ENCODE results near the gene CTSW.
A peak's percentile ranks its signal among the peaks of the same experiment; 100 is the strongest.
"Not testable (repeated sequence)": the region's sequence is repeated elsewhere in the genome, so short reads cannot be mapped to it uniquely, and the experiment has no call there.

Gene CTSW

DNA sequence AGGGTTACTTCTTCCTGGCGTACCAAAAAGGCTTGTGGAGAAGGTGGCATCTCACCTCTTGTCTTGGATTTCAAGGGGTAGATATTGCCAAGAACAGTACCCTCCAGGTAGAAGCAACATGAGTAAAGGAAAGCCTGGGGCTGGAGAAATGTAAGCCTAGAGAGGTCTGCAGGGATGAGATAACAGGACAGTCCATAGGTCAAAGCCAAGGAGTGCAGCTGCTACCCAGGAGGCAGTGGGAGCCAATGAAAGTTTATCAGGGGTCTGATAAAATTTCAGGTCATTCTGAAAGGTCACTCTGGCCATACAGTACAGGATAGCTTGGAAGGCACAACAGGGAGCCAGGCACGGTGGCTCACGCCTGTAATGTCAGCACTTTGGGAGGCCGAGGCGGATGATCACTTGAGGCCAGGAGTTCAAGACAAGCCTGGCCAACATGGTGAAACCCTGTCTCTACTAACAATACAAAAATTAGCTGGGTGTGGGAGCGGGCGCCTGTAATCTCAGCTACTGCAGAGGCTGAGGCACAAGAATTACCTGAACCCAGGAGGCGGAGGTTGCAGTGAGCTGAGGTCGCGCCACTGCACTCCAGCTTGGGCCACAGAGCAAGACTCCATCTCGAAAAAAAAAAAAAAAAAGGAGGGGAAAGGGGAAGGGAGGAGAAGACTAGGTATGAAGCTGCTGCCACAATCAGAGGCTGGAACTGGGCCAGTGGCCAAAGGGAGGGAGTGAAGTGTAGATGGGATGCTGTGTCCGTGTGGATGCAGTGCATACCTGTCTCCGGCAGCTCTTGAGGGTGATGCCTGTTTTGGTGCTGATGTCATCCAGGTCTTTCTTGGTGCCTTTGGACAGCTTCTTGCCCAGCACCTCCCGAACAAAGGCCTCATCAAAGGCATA, 7.4 kb downstream of the CTSW start:
- DNase-seq = no peak

GRCh38 chr11:65887723-65888162, 8.1 kb downstream of the CTSW start:
- no peak for DNase-seq

- DNase-seq = peak; percentile 96 to 99
Observed at GRCh38 chr11:65888163-65888814, 8.7 kb downstream of the CTSW start, which contains the start of gene FIBP. FIBP (minus strand) TSS chr11:65888471; CDS start chr11:65888418, 53 bp downstream.

- DNase-seq = peak; percentile 86 to 98
Observed at GRCh38 chr11:65890324-65891218, 10.9 kb downstream of the CTSW start, which contains the start of gene CCDC85B. CCDC85B (plus strand) TSS chr11:65890673; CDS start chr11:65890784, 111 bp downstream.

- peak in 1 of 2 experiments; percentile 70 for DNase-seq
Observed at GRCh38 chr11:65891219-65892136, 11.8 kb downstream of the CTSW start.

- not testable (repeated sequence) for DNase-seq
Observed at GRCh38 chr11:65892137-65892540, 12.5 kb downstream of the CTSW start.

- DNase-seq = no peak
Observed at GRCh38 chr11:65892661-65893317, 13.2 kb downstream of the CTSW start.

- DNase-seq = no peak
Observed at GRCh38 chr11:65894034-65894591, 14.5 kb downstream of the CTSW start.

GRCh38 chr11:65895482-65895981, 15.9 kb downstream of the CTSW start:
- no peak for DNase-seq

DNA sequence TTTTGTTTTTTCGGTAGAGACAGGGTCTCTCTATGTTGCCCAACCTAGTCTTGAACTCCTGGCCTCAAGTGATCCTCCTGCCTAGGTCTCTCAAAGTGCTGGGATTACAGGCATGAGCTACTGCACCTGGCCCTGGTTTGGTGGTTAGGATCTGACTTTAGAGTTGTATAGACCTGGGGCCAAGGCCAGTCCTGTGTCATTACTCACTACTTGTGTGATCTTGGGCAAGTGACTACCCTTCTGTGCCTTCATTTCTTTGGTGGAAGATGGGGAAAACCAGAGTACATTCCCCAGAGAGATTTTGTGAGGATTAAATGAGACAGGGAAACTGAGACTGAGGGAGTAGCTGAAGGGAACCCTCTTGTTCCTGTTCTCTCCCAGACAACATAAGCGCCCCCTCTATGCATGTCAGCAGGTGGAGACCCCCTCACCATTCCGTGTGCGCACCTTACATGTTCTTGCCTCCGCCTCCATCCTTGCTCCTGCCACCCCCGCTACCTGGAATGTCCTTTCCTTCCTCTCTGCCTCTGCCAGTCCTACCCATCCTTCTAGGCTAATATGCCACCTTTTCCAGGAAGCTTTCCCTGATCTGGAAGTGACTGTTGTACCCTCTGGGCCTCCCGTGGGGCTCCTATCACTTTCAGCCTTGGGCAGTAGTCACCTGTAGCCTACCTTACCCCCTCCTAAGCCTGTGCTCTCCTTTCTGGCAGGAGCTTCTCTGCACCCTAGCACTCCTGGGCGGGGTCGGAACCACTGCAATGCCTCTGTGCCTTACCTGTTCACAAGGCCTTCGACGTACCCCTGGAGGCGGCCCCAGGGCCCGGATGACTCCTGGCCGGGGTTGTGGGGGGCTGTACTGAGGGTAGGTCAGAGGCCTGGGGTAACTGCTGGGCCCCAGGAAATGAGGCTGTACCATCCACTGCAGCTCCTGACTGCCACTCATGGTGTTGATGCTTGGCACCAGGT, 16.7 kb downstream of the CTSW start:
- no peak for DNase-seq

DNA sequence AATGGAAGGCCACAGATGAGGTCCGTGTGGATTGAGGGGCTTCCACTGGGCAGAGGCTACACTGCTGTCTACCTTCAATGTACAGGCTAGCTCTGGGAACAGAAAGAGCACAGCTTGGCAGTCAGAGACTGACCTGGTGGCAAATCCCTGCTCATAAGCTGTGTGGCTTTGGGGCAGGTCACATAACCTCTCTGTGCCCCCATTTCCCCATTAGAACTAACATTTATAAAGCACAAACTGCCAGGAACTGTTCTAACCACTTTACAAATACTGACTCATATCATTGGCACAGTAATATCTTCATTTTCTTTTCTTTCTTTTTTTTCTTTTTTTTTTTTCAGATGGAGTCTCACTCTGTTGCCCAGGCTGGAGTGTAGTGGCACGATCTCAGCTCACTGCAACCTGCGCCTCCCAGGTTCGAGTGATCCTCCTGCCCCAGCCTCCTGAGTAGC, 17.4 kb downstream of the CTSW start:
- DNase-seq = no peak

- DNase-seq = no peak
Observed at GRCh38 chr11:65898656-65899355, 19.2 kb downstream of the CTSW start.

- no peak for DNase-seq
Observed at GRCh38 chr11:65899356-65900124, 19.9 kb downstream of the CTSW start.

DNA sequence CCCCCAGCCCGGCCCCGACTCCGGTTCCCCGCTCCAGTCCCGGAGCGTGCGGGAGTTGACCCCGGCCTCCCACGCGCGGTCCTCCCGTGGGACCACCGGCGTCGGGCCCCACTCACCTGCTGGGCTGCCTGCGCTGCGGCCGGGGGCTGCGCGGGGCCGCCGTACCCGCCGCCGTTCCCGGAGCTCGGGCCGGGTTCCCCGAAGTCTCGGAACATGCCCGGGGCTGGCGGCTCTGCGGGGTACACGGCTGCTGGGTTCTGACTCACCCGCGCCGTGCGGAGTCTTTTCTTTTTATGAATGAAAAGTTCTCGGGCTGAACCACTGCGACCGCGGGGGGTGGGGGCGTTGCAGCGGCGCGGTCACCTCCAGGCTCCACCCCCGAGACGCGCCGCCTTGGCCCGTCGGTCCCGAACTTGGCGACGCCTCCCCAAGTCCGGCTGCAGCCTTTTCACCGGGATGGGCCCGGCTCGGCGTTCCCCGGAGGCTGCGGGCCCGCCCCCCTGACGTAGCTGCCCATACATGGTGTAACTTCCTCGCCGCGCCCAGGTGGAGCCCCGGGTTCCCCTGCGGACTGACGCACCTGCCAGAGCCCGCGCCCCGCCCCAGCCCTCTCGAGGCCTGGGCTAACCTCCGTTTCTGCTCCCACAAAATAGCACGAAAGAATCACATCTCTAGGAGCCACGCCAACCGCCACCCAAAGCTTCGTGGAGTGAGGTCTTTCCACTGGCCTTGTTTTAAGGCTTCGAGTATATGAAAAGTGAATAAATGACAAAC, 20.7 kb downstream of the CTSW start, which contains the start of gene FOSL1:
FOSL1 (minus strand) TSS at position 264 of the 774 bp plus-strand sequence; CDS start at position 215, 49 bp downstream.
- peak; percentile 64 to 93 for DNase-seq

DNA sequence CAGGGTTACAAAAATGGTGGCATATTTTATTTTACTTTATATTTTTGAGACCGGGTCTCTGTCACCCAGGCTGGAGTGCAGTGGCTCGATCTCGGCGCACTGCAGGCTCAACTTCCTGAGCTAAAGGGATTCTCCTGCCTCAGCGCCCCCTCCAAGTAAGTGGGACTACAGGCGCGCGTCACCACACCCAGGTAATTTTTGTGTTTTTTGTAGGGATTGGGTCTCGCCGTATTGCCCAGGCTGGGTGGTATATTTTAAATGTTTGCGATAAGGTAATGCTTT, 21.2 kb downstream of the CTSW start:
- no peak for DNase-seq

DNA sequence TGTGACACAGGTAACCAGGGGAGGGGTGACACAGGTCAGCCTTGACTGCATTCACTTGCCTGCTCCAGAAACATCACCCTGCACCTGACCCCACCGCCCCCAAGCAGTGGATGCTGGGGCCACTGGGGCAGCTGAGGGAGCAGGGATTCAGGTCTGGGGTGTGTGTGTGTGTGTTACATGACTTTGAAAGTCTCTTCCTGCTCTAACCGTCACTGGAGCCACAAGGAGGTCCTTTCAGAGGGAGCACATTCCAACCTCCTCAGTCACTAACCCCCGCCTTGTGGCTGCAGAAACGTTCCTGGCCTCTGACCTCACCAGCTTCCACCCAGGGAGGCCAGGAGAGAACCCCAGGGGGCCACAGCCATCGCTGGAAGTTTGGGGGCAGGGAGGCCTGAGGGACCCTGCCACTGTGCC, 23.4 kb downstream of the CTSW start:
- DNase-seq = no peak

GRCh38 chr11:65903715-65904114, 24.1 kb downstream of the CTSW start:
- no peak for DNase-seq

All from NCI-H526 (cell line).